ENCODE measurements around the gene KCNC4.

Gene KCNC4

DNA sequence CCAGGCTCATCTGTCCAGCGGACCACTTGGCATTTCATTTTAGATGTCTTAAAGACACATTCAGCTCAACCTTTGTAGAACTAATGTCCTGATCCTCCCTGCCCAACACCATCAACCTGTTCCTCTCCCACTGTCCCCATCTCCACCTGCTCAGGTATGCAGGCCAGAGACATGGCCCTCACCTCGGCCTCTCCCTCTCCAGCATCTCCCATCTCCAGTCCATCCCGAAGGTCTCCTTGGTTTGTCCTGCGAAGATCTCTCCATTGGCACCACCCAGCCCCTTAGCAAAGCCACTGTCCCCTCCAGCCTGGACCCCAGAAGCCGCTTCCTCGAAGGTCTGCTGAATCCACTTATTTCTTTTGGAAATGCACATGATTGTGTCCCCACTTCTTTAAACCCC, 20.9 kb upstream of the KCNC4 start:
- no peak for DNase-seq (ENCODE audit: low spot score)

DNA sequence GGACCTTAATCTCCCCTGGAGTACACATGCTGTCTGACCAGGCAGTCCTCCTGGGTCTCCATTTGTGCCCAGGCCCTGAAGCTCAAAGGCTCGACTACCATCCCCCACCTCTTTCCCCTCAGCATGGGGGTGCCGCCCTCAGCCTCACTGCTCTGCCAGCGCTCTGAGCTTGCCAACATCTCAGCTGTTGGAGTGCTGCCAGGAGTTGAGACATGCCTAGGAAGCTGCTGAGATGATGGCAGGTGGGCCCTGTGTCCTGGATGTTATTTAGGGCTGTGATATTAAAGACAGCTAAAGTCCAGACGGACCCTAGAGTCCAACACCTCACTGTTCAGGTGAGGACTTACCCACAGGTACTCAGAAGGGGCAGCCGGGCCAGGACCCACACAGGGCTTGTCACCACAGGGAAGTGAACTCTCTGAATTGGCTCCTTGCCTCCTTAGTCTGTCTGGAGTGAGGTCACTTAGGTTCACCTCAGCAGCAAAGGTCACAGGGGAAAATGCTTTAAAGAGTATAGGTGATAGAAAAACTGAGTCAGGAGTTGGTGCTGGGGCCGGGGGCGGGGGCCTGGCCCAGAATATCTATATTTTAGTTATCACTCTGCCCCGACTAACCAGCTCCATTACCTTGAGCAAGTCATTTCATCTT, 19.7 kb upstream of the KCNC4 start:
- DNase-seq (ENCODE audit: low spot score), result no peak

DNA sequence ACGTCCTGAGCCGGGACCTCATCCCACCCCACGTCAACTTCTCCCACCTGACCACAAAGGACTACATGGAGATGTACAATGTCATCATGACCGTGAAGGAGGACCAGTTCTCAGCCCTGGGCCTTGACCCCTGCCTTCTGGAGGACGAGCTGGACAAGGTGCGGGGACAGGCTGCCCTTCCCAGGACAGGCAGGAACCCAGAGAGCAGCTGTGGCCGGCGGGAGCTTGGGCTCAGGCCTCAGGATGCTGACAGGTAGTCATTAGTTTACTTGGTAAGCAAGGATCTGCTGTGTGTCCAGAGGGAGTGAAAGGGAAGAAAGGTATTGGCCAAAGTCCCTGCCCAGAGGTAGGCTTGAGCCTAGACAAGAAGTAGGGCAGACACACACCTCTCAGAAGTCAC, 17.6 kb upstream of the KCNC4 start:
- DNase-seq (ENCODE audit: low spot score), result no peak

DNA sequence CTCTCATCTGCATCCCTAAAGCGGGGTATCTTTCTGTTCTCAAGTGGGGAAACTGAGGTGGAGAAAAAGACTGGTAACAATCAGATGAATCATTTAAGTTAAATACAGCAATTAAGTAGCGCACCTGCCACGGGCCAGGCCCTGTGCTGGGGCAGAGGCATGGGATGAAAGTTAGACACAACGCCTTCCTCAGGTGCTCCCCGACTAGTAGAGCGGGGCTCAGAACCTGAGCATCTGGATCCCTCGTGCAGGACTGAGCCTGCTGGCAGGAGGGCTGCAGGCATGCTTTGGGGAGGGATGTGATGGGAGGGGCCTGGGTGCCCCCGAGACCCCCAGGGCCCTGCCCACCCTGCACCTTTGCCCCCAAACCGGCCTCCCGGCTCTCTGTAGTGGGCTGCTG, 14.9 kb upstream of the KCNC4 start:
- DNase-seq (ENCODE audit: low spot score), result no peak

DNA sequence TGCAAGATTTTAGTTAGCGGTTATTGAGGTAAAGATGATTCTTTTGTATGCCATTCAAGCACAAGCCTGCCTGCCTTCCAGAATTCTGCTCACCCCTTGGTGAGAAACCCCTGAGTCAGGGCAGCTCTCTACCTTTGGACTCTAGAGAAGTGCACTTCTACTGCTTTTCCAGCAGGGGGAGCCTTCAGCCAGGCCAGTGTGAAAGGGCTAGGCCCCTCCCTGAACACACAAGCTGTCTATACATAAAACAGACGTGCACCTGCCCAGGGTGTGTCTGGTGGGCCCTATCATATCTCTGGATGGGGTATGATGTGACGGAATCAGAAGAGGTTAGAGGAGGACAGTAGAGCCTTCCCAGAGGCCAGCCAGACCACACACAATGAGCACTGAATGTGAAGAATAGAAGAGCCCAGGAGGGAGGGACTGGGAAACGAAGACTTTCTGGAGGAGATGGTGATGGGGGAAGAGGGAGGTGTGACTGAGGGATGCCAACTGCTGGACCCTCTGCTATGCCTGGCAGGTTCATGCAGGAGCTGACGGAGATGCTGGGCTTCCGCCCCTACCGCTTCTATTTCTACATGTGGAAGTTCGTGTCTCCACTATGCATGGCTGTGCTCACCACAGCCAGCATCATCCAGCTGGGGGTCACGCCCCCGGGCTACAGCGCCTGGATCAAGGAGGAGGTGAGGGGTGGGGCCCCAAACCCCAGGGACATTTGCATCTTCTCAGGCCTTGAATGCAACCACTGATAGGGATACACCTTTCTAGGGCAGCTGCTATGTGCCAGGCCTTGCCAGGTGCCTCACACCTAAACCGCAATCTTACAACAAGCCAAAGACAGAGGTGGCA, 13.0 kb upstream of the KCNC4 start:
- peak; percentile 69 for DNase-seq (ENCODE audit: low spot score)

DNA sequence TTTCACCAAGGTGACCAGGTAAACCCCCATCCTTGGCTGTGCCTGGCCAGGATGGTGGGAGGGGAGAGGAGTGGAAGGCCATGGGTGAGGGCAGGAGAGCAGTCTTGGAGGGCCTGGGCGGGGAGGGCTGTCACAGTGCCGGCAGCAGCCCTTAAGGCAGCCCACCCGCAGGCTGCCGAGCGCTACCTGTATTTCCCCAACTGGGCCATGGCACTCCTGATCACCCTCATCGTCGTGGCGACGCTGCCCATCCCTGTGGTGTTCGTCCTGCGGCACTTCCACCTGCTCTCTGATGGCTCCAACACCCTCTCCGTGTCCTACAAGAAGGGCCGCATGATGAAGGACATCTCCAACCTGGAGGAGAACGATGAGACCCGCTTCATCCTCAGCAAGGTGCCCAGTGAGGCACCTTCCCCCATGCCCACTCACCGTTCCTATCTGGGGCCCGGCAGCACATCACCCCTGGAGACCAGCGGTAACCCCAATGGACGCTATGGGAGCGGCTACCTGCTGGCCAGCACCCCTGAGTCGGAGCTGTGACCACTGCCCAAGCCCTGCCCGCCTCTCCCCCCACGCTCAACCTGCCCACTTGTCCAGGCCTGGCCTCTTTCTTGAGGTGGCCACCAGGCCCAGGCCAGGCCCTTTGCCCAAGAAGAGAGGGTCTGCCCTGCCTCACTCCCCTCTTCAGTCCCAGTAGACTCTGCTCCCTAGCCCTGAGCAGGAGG, 12.0 kb upstream of the KCNC4 start:
- no peak for DNase-seq (ENCODE audit: low spot score)

DNA sequence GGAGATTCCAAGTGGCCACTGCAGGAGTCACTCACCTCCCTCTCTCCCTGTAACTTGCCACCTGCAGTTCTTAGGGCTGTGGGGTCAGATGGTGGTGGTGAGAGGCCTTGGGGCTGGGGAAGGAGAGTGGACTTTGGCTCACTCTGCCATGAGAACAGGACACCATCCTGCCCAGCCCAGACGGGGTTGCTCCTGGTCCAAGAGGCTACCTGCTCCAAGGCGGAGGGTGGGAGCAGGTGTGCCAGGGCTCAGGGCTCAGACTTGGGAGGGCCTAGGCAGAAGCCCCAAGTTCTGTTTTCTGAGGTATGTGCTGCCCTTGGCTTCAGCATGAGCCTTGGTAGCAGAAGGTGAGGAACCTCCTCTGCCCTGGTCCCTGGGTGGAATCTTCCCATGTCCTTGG, 11.4 kb upstream of the KCNC4 start:
- no peak for DNase-seq (ENCODE audit: low spot score)

DNA sequence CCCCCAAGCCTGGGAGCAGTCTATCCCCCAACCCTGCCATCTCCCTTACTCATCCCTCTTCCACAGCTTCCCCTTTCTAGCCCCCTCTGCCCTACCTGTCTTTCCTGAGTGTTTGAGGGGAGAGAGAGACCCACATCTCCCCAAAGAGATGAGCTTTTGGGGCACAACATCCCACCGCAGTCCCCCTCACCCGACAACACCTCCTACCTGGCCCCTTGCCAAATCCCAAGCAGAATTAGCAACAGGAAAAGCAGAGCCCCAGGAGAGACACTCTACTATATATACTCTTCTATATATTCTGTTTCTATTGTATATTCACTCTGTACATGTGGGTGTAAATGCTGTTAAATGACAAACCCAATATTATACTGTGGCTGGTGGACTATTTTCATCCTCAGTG, 9.9 kb upstream of the KCNC4 start:
- no peak for DNase-seq (ENCODE audit: low spot score)

DNA sequence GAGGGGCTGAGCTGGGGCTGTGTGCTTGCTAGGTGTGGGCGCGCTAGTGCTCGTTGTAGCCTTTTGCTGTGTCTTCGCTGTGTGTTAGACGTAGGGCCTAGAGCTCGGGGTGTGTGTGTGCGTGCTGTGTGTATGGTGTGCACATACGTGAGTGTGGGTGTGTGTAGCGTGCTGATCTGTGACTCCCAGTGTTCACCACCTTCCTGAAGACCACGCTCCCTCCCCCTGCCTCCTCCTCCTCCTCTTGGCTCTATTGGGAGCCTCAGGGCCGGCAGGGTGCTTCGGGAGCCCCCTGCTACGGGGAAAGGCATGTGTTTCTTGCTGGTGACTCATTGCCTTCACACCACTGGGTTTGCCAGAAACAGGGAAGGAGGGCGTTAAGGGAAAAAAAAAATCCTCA, 9.4 kb upstream of the KCNC4 start:
- no peak for DNase-seq (ENCODE audit: low spot score)

DNA sequence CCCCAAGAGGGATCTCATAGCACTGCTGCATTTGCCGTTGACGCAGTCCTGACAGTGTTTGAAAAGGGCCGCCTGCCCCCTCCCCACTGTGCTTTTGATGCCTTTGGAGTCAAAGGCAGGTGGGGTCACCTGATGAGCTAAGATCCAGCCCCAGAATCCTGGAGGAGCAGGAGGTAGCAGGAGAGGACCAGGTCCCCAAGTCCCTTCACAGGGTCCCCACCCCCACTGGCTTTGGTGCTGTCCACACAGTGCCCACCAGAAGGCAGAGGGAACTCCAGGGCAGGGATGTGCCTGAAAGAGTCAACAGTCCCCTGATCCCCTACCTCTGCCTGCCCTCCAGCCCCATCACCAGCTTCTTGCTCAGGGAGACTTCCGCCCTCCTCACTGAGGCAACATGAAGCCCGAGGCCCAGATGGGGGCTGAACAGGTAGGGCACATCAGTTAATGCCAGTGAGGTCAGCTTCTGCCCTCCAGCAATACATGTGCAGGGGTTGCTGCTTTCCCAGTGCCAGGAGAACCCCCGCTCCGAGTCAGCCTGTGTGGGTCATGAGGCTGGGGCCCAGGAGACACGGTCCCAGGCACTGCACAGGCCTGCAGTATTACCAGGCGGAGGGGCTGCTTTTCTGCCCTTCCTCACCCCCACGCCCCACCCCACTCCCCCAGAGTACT, 8.8 kb upstream of the KCNC4 start:
- no peak for DNase-seq (ENCODE audit: low spot score)

DNA sequence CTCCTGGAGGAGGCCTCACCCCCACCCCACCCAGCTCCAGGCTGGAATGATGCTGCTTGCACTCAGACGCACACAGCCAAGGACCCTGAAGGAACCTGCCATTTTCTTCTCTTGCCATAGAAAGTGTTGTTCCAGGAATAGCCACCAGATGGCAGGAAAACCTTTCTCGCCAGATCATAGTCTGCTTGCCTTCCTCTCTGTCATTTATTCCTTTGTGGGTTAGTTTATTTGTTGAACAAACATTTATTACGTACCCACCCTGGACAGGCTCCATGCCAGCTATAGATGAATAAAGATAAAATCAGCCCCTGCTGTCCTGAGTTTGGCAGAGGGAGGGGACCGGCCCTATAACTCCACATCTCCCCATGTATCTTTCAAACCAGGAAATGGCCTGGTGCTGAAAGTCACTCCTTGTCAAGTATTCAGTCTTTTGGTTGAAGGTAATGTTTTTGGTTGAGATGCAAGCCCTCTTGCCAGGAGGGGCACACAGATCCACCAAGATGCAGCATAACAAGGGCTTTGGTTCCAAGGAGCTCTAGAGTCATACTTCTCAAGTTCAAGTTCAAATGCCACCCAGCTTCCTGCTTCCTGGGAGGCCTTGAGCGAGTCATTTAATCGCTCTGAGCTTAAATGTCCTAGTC, 7.0 kb upstream of the KCNC4 start:
- peak; percentile 79 for DNase-seq (ENCODE audit: low spot score)

DNA sequence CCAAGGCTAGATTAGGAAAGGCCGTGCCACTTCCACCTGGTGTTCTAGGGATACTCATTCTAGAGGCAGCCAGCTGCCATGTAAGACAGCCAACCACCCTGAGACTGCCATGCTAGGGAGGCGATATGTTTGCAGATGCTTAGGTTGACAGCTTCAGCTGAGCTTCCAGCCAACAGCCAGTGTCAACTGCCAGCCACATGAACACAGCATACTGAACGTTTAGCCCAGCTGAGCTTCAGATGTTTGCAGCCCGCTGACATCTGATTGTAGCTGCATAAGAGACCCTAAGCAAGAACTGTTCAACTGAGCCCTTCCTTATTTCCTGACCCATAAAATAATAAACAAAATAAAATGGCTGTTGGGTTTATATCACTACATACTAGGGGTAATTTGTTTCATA, 5.0 kb upstream of the KCNC4 start:
- DNase-seq (ENCODE audit: low spot score), result no peak

DNA sequence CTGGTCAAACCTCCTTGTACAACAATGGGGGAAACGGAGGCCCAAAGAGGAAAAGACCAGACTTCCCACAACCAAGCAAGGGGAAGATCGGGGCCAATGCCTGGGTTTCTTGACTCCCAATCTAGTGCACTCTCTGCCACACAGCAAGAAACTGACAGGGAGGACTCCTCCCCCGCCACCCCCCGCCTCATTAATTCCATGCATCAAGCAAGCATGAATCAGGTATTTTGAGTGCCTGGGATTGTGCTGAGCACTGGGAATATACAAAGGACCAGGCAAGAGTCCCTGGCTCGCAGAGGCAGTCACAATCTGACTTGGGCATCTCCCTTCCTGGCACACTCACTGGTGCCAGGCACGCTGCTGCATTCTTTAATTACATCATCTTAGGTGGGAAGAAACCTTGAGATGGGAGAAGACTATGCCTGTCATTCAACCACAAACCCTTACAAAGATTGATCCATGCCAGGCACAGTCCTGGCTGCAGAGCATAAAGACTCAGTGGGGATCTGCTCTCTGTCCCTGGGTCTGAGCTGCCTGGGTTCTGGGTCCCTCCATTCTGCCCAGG, 4.4 kb upstream of the KCNC4 start:
- DNase-seq (ENCODE audit: low spot score), result no peak

DNA sequence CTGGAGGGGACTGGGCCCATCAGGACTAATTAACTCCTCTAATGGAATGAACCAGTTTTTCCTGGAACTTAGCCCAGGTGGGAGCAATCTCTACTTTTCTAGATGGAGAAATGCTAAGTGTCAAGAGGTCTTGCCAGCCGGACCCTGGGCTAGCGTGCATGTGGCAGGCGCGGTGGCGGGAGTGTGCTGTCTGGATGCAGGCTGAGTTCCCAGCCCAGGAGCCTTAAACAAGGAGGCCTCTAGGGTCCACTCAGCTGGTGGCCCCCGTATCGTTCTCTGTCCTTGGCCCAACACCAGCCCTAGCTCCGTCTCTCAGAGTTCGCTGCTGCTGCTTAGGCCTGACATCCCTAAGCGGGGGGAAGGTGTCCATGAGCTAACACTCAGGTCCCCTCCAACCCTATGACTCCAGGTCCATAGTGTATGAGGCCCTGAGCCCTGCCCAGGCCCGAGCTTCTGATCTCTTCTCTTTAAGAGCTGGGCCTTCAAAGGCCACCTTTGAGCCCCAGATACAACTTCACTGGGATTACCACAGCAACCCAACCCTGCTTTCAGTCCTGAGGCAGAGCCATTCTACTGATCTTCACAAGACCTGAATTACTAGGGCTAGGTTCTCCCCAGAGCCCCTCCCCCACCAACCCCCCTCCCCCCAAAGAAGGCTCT, 3.7 kb upstream of the KCNC4 start:
- DNase-seq (ENCODE audit: low spot score), result no peak

DNA sequence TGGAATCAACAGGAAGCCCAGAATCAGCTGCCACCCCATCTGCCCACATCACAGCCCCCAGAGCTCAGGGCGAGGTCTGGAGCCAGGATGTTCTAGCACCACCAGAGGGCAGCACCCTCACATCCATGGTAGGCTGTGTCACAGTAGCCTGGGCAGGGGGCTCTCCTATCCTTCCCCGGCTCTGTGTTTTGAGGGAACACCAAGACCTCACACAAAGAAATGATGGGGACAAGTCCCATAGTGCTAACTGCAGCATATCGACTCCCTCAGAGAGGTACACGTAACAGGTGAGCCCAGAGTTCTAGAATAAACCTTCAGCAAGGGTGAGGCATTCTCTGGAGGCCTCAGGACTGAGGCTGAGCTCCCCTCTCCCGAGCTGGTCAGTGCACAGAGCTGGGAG, 2.3 kb upstream of the KCNC4 start:
- DNase-seq (ENCODE audit: low spot score), result peak; percentile 73

DNA sequence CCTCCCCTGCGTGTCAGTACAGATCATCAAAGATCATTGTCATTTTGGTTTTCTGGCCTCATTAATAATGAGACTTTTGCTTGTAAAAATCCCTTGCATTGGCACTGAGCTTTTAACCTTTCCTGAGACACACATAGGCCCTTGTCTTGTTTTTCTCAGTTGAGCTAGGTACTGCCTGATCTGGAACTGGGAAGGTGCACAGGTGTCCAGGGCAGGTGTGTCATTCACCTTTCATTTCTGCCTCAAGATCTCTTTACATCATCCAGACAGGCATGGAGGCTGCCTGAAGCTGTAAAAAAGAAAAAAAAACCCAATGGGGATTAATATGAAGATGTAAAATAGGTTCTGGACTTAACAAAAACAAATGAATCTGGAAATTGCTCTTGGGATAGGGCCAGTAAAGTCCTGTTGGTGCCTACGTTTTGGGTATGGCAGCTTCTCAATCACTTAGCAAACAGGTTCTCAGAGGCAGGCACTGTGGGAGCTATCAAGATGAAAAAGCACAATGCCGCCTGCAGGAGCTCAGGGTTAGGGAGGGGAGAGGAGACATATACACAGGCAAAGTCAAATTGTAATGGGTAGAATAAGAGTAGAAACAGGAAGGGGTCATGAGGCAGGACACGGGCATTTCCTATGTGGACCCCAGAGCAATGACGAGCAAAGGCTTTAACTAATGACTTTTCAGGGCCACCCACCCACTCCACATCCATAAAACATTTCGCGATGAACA, 1.0 kb upstream of the KCNC4 start:
- DNase-seq (ENCODE audit: low spot score), result no peak

DNA sequence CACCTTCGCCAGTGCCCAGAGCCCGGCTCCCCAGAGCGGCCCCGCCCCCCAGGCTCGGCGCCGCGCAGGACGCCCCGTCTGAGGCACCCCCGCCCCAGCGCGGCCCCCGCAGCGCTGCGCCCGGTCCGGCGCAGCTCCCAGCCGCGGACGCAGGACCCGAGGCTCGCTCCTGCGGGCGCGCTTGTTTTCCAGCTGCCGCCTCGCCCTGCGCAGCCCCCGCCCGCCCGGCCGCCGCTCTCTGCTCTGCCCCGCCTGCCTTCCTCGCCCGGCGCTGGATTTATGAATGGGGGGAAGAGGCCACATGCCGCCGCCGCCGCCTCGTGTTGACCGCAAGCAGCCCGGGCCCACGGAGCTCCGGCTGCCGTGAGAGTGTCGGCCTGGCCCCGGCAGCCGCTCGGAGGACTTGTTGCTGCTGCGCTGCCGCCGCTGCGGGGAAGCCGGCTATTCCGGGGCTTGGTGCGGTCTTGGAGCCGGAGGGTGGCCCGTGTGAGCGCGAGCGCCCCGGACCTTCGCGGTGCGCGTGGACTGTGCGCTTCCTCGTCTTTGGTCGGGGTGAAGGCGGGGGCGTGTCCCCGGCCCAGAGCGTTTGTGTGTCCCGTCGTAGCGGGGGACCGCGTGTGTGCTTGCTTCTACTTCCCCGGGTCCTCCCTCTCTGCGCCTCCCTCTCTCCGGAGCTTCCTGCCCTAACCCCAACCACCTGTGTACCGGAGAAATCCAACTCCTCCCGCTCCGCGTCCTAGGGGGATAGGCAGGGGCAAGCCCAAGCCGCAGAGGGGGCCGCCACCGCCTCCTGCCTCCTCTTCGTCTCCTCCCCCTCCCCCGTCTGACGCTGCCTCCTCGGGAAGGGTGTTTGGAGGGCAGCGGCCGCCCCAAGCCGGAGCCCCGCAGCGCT, 736 bp downstream of the KCNC4 start:
- peak; percentile 47 for DNase-seq (ENCODE audit: low spot score)

DNA sequence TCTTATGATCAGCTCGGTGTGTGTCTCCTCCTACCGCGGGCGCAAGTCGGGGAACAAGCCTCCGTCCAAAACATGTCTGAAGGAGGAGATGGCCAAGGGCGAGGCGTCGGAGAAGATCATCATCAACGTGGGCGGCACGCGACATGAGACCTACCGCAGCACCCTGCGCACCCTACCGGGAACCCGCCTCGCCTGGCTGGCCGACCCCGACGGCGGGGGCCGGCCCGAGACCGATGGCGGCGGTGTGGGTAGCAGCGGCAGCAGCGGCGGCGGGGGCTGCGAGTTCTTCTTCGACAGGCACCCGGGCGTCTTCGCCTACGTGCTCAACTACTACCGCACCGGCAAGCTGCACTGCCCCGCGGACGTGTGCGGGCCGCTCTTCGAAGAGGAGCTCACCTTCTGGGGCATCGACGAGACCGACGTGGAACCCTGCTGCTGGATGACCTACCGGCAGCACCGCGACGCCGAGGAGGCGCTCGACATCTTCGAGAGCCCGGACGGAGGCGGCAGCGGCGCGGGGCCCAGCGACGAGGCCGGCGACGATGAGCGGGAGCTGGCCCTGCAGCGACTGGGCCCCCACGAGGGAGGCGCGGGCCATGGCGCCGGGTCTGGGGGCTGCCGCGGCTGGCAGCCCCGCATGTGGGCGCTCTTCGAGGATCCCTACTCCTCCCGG, 1.5 kb downstream of the KCNC4 start:
- DNase-seq (ENCODE audit: low spot score), result no peak

Measured in CD4-positive, alpha-beta T cell treated with Interleukin-15 for 4 hours (primary cell).